Rectal smooth muscle tissue (tissue), 1 donor: ENCODE results near the gene ARPP19.

Experiments used
- H3K27ac ChIP-seq: one replicate; pipeline ENCODE4 v1.7.0; 2013; ENCODE audit warnings: low read depth, low read length, inconsistent platforms
- H3K27me3 ChIP-seq: one replicate; pipeline ENCODE4 v1.7.0; 2013; ENCODE audit warnings: low read length; ENCODE audit not compliant: control insufficient read depth, insufficient read depth
- H3K36me3 ChIP-seq: one replicate; pipeline ENCODE4 v1.7.0; 2013; ENCODE audit warnings: low read length; ENCODE audit not compliant: control insufficient read depth, insufficient read depth
- H3K4me1 ChIP-seq: one replicate; pipeline ENCODE4 v1.7.0; 2013; ENCODE audit warnings: low read length; ENCODE audit not compliant: control insufficient read depth, insufficient read depth
- H3K4me3 ChIP-seq: one replicate; pipeline ENCODE4 v1.7.0; 2013; ENCODE audit warnings: low read length
- H3K9ac ChIP-seq: one replicate; pipeline ENCODE4 v1.7.0; 2013; ENCODE audit warnings: low read length

ARPP19 gene

GRCh38 chr15:52502608-52503007 lies 66.2 kb downstream of the ARPP19 start:
- no peaks in the 10 kb centered on the region for H3K4me1 ChIP-seq
- H3K9ac ChIP-seq = no peak overlapping the region
- no peaks in the 10 kb centered on the region for H3K27me3 ChIP-seq
- no peak overlapping the region for H3K4me3 ChIP-seq
- H3K36me3 ChIP-seq = no peaks in the 10 kb centered on the region
- no peak overlapping the region for H3K27ac ChIP-seq

- Histone ChIP-seq H3K4me3 (no peak overlapping the region), H3K9ac (no peak overlapping the region), H3K4me1 (no peaks in the 10 kb centered on the region), H3K27ac (no peak overlapping the region), H3K27me3 (no peaks in the 10 kb centered on the region), H3K36me3 (no peaks in the 10 kb centered on the region)
Measured at GRCh38 chr15:52499506-52499905, 69.3 kb downstream of the ARPP19 start.

DNA sequence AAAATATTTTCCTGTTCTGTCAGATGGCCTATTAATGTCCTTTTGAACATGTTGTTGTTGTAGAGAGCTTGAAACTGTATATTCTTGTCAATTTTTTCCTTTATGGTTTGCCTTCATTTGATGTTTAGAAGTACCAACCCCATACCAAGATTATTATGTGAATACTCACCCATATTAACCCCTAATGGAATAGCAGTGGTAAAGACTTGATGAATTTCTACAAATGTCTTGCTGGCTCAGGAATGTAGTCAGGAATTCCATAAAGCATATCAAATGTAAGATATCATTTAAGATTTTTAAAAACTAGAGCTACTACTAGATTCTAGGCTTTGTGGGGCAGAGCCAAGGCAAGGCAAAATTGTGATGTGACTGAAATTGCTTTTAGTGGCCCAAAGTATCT lies 70.1 kb downstream of the ARPP19 start:
- no peaks in the 10 kb centered on the region for H3K4me1 ChIP-seq
- H3K4me3 ChIP-seq = no peak overlapping the region
- H3K9ac ChIP-seq = no peak overlapping the region
- no peaks in the 10 kb centered on the region for H3K27me3 ChIP-seq
- no peaks in the 10 kb centered on the region for H3K36me3 ChIP-seq
- H3K27ac ChIP-seq = no peak overlapping the region
